ENCODE data around the gene NUP205.

DNA sequence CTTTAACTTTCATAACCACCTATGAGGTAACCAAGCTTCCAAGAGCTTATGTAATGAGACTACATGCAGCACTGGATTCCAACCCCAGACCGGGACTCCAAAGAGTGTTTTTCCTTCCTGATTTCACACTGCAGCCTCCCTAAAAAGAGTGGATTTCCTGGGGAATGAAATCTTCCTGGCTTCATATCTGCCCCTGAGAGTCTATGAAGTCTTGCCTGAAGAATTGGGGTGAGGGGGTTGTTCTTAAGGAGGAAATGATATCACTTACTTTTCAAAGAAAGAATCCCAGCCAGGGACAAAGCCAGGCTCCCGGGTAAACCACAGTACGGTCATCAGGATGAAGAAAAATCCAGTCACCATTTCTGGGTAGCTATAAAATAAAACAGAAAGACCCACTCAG is 134.3 kb downstream of the NUP205 start:
- TF ChIP-seq, protein P1, sequence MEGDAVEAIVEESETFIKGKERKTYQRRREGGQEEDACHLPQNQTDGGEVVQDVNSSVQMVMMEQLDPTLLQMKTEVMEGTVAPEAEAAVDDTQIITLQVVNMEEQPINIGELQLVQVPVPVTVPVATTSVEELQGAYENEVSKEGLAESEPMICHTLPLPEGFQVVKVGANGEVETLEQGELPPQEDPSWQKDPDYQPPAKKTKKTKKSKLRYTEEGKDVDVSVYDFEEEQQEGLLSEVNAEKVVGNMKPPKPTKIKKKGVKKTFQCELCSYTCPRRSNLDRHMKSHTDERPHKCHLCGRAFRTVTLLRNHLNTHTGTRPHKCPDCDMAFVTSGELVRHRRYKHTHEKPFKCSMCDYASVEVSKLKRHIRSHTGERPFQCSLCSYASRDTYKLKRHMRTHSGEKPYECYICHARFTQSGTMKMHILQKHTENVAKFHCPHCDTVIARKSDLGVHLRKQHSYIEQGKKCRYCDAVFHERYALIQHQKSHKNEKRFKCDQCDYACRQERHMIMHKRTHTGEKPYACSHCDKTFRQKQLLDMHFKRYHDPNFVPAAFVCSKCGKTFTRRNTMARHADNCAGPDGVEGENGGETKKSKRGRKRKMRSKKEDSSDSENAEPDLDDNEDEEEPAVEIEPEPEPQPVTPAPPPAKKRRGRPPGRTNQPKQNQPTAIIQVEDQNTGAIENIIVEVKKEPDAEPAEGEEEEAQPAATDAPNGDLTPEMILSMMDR (IDR thresholded peaks at IDR 0.05), result no peak
- TF ChIP-seq POLR2A (IDR thresholded peaks at IDR 0.05), result no peak

Measured in Peyer's patch (tissue), 4 donors.